Fibroblast of the aortic adventitia (primary cell): ENCODE data around the gene FDPS. TPM values are rescaled to one million over a fixed set of nuclear protein-coding genes. Genes with fewer than 3 reads are reported as not detected.

Source experiments
- DNase-seq: peaks from one replicate; pipeline ENCODE4 v3.0.0-alpha.2; 2010; ENCODE audit warnings: low read depth
- H3K4me3 ChIP-seq: 2 replicates; pipeline ENCODE4 v1.5.1; 2011; ENCODE audit warnings: low read depth, mild to moderate bottlenecking, control low read depth, low read length, moderate library complexity
- small RNA-seq: library from RNA; depleted of rRNA; stranded (forward); fragments of <200 nt; gene quantifications from one replicate; pipeline ENCODE3, GENCODE V24; 2012
- total RNA-seq: library from RNA; depleted of rRNA; stranded (reverse); fragments of >200 nt; gene quantifications from 2 replicates; pipeline ENCODE4 v1.2.3, GENCODE V29; 2012; ENCODE audit warnings: low replicate concordance
- TF ChIP-seq, protein P1 (sequence below): IDR thresholded peaks from 2 replicates; pipeline ENCODE4 v1.5.1; 2011; ENCODE audit warnings: mild to moderate bottlenecking, low read length, control low read depth, inconsistent platforms; ENCODE audit not compliant: insufficient read depth

The FDPS gene
- total RNA-seq, 1 donor, result 153 TPM

- no peak for DNase-seq
- H3K4me3 ChIP-seq, result no peak overlapping the region
These were observed 21.4 kb downstream of the FDPS start for GRCh38 chr1:155329980-155330598.

GRCh38 chr1:155334962-155335361 is 26.3 kb downstream of the FDPS start:
- TF ChIP-seq, protein P1, sequence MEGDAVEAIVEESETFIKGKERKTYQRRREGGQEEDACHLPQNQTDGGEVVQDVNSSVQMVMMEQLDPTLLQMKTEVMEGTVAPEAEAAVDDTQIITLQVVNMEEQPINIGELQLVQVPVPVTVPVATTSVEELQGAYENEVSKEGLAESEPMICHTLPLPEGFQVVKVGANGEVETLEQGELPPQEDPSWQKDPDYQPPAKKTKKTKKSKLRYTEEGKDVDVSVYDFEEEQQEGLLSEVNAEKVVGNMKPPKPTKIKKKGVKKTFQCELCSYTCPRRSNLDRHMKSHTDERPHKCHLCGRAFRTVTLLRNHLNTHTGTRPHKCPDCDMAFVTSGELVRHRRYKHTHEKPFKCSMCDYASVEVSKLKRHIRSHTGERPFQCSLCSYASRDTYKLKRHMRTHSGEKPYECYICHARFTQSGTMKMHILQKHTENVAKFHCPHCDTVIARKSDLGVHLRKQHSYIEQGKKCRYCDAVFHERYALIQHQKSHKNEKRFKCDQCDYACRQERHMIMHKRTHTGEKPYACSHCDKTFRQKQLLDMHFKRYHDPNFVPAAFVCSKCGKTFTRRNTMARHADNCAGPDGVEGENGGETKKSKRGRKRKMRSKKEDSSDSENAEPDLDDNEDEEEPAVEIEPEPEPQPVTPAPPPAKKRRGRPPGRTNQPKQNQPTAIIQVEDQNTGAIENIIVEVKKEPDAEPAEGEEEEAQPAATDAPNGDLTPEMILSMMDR, result no peak
- no peak for DNase-seq
- H3K4me3 ChIP-seq, result no peak overlapping the region

More at GRCh38 chr1:155329980-155330598, 21.4 kb downstream of the FDPS start:
- TF ChIP-seq, protein P1, result no peak

DNA sequence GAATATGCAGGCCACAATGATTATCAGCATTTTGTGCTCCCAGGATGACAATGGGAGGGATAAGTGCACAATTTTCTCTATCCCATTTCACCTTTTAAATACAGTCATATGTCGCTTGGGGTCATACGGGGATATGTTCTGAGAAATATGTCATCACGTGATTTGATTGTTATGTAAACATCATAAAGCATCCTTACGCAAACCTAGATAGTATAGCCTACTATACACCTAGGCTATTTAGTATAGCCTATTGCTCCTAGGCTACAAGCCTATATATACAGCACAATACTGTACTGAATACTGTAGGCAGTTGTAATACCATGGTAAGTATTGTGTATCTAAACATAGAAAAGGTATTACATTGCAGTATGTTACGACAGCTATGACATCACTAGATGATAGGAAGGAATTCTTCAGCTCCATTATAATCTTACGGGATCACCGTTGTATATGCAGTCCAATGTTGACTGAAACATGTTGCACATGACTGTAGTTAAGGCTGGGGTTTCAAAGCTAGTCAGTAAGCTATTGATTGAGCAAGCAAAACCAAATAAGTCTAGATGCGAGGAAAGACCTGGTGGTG is 30.9 kb downstream of the FDPS start:
- TF ChIP-seq, protein P1, result no peak
- peak; percentile 24 for DNase-seq
- no peak overlapping the region for H3K4me3 ChIP-seq

DNA sequence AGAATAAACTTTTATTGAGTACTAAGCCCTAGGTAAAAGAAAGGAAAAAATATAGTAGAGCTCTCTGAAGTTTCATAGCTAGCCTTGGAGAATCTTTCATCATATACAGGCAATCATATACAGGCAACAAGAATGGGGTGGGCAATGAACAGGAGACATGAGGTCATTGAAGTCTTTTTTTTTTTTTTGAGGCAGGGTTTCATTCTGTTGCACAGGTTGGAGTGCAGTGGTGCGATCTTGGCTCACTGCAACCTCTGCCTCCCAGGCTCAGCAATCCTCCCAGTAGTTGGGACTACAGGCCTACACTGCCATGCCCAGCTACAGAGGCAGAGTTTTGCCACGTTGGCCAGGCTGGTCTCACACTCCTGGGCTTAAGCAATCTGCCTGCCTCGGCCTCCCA is 34.2 kb downstream of the FDPS start:
- TF ChIP-seq, protein P1, result no peak
- no peak for DNase-seq
- no peak overlapping the region for H3K4me3 ChIP-seq

- DNase-seq, result no peak
- TF ChIP-seq, protein P1, result no peak
These were observed 44.0 kb downstream of the FDPS start for GRCh38 chr1:155352631-155353030.

DNA sequence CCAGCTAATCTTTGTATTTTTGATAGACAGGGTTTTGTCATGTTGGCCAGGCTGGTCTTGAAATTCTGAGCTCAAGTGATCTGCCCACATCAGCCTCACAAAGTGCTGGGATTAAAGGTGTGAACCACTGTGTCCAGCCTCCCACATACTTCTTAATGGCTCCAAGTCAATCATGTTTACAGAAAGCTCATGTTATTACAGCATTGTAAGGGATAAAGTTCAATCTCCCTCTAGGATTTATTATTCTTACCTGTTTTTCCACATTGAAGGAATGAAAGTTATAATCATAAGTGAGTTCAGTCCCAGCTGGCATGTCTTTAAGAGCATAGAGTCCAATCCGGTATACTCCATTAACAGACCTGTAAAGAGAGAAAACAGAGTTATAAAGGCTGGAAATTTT is 51.4 kb downstream of the FDPS start:
- TF ChIP-seq, protein P1, result no peak
- no peak for DNase-seq
- H3K4me3 ChIP-seq, result no peak overlapping the region

More at GRCh38 chr1:155352631-155353030, 44.0 kb downstream of the FDPS start:
- H3K4me3 ChIP-seq, result no peak overlapping the region

Small RNA genes within 50 kb of the gene (small RNA-seq; reads per million reads assigned to genes)
- gene RNU6-106P, result not detected

Other genes starting within 250 kb of the FDPS start
- 2.4 and 5.3 TPM in 2 replicates for gene EFNA4, start 245.1 kb upstream of the FDPS start, total RNA-seq
- 0.90 TPM in 1 of 2 replicates, not detected in the other for gene EFNA3, start 230.0 kb upstream of the FDPS start, total RNA-seq
- gene EFNA1, start 181.0 kb upstream of the FDPS start, total RNA-seq, result 0.16 and 0.54 TPM in 2 replicates
- 25.6 and 39.3 TPM in 2 replicates for gene SLC50A1, start 173.0 kb upstream of the FDPS start, total RNA-seq
- gene DPM3, start 168.3 kb upstream of the FDPS start, total RNA-seq, result 26.1 and 46.3 TPM in 2 replicates
- gene KRTCAP2, start 135.6 kb upstream of the FDPS start, total RNA-seq, result 29.8 and 100 TPM in 2 replicates
- 5.2 and 13.2 TPM in 2 replicates for gene TRIM46, start 135.0 kb upstream of the FDPS start, total RNA-seq
- 29.3 and 41.1 TPM in 2 replicates for gene THBS3, start 101.0 kb upstream of the FDPS start, total RNA-seq
- gene MTX1, start 100.2 kb upstream of the FDPS start, total RNA-seq, result 13.7 and 26.1 TPM in 2 replicates
- gene ENTREP3, start 53.4 kb upstream of the FDPS start, total RNA-seq, result 9.0 and 9.3 TPM in 2 replicates
- gene SCAMP3, start 46.5 kb upstream of the FDPS start, total RNA-seq, result 12.5 and 47.6 TPM in 2 replicates
- gene CLK2, start 35.4 kb upstream of the FDPS start, total RNA-seq, result 29.7 and 53.7 TPM in 2 replicates
- gene HCN3, start 31.4 kb upstream of the FDPS start, total RNA-seq, result 0.08 and 1.4 TPM in 2 replicates
- gene PKLR, start 7.4 kb upstream of the FDPS start, total RNA-seq, result not detected in 2 replicates
- 6.7 and 23.0 TPM in 2 replicates for gene RUSC1, start 12.0 kb downstream of the FDPS start, total RNA-seq